A673 (cell line): ENCODE results near the gene ANK3. TPM values are rescaled to one million over a fixed set of nuclear protein-coding genes. Genes with fewer than 3 reads are reported as not detected.

Experiments used
- BruUV-seq: library from RNA; stranded (reverse); fragments of 400-500 nt; replicated peaks from 2 replicates; lab custom pipeline; 2021; lab: Mats Ljungman, UMichigan
- CTCF ChIA-PET: fragments of 300-600 bp; sonication (Branson Sonifier 250); formaldehyde crosslinking; loops from one replicate; lab custom pipeline; 2022; ENCODE audit warnings: antibody characterized with exemption; lab: Charles Lee
- POLR2A ChIA-PET: fragments of 300-600 bp; sonication (Branson Sonifier 250); formaldehyde crosslinking; loops from one replicate; lab custom pipeline; 2022; ENCODE audit warnings: antibody characterized with exemption; ENCODE audit not compliant: low non-redundant PET; lab: Charles Lee
- DNase-seq: peaks from one replicate; pipeline ENCODE4 v3.0.0-alpha.2; 2015; ENCODE audit warnings: low spot score
- H3K27ac ChIP-seq: fragments of 200-600 bp; sonication (generic); 2 replicates; pipeline ENCODE4 v1.5.1; 2016; ENCODE audit warnings: mixed run types, low read depth, mild to moderate bottlenecking, mixed read lengths, antibody characterized with exemption, low read length; ENCODE audit not compliant: poor library complexity, severe bottlenecking
- H3K27me3 ChIP-seq: fragments of 200-600 bp; sonication (generic); replicated peaks from 2 replicates; pipeline ENCODE4 v1.6.1; 2017; ENCODE audit warnings: mixed run types, low read depth, mild to moderate bottlenecking, mixed read lengths, antibody characterized with exemption, low read length; ENCODE audit not compliant: insufficient read depth, poor library complexity
- H3K36me3 ChIP-seq: fragments of 200-600 bp; sonication (generic); 2 replicates; pipeline ENCODE4 v1.6.1; 2016; ENCODE audit warnings: mixed run types, mild to moderate bottlenecking, mixed read lengths, antibody characterized with exemption, low read length; ENCODE audit not compliant: insufficient read depth, poor library complexity, severe bottlenecking
- H3K4me1 ChIP-seq: fragments of 200-600 bp; sonication (generic); 2 replicates; pipeline ENCODE4 v1.6.1; 2017; ENCODE audit warnings: mixed run types, mild to moderate bottlenecking, mixed read lengths, antibody characterized with exemption, low read length; ENCODE audit not compliant: insufficient read depth, poor library complexity, severe bottlenecking
- H3K4me3 ChIP-seq: fragments of 200-600 bp; sonication (generic); 2 replicates; pipeline ENCODE4 v1.5.1; 2016; ENCODE audit warnings: low read depth, mixed run types, mild to moderate bottlenecking, mixed read lengths, low read length; ENCODE audit not compliant: poor library complexity, severe bottlenecking
- H3K9me3 ChIP-seq: fragments of 200-600 bp; sonication (generic); 2 replicates; pipeline ENCODE4 v1.6.1; 2016; ENCODE audit warnings: mixed run types, low read depth, mild to moderate bottlenecking, mixed read lengths, antibody characterized with exemption, low read length; ENCODE audit not compliant: poor library complexity, severe bottlenecking
- CTCF ChIP-seq: fragments of 300-800, 200-600 bp; sonication (generic); conservative IDR thresholded peaks from 2 replicates; pipeline ENCODE4 v1.5.1; 2017; ENCODE audit warnings: low read depth, mild to moderate bottlenecking, antibody characterized with exemption, low read length, moderate library complexity, mixed read lengths
- EZH2 ChIP-seq: fragments of 200-600 bp; sonication (generic); IDR thresholded peaks from 2 replicates; pipeline ENCODE4 v1.6.1; 2017; ENCODE audit warnings: borderline replicate concordance, low read depth, mild to moderate bottlenecking, mixed read lengths, antibody characterized with exemption, low read length; ENCODE audit not compliant: poor library complexity, severe bottlenecking
- intact Hi-C: fragments of 100-400 bp; cut with micrococcal nuclease; formaldehyde crosslinking; loops from one replicate; pipeline ENCODE4 v1.10.0; 2022; ENCODE audit not compliant: unreplicated experiment
- total RNA-seq: library from RNA; stranded (reverse); gene quantifications from 2 replicates; pipeline ENCODE4 v1.2.3, GENCODE V29; 2021

ANK3 gene
- total RNA-seq, 1 experiment from 2014 or later, result 13.5 TPM

- TF ChIP-seq EZH2, result no peak
- no peak for TF ChIP-seq CTCF
- no peaks in the 10 kb centered on the region for H3K4me1 ChIP-seq
- CTCF ChIA-PET, result no interaction called here
- no peaks in the 10 kb centered on the region for H3K36me3 ChIP-seq
- H3K9me3 ChIP-seq, result peaks cover 11% of the 10 kb centered on the region
- H3K27me3 ChIP-seq, result no peaks in the 10 kb centered on the region
- H3K4me3 ChIP-seq, result no peak overlapping the region
- POLR2A ChIA-PET, result no interaction called here
- intact Hi-C loops, result no loop called here
- H3K27ac ChIP-seq, result no peak overlapping the region
- DNase-seq, result no peak
- BruUV-seq, result no TSS peak
These were observed 409.3 kb downstream of the ANK3 start for GRCh38 chr10:59980356-59980755.

GRCh38 chr10:59977486-59977885 is 412.2 kb downstream of the ANK3 start:
- POLR2A ChIA-PET, result no interaction called here
- H3K4me3 ChIP-seq, result no peak overlapping the region
- no peak for TF ChIP-seq EZH2
- no peak for TF ChIP-seq CTCF
- H3K9me3 ChIP-seq, result peaks cover 11% of the 10 kb centered on the region
- BruUV-seq, result no TSS peak
- no peaks in the 10 kb centered on the region for H3K27me3 ChIP-seq
- H3K4me1 ChIP-seq, result no peaks in the 10 kb centered on the region
- no peak for DNase-seq
- intact Hi-C loops, result no loop called here
- H3K36me3 ChIP-seq, result no peaks in the 10 kb centered on the region
- CTCF ChIA-PET, result no interaction called here
- no peak overlapping the region for H3K27ac ChIP-seq

DNA sequence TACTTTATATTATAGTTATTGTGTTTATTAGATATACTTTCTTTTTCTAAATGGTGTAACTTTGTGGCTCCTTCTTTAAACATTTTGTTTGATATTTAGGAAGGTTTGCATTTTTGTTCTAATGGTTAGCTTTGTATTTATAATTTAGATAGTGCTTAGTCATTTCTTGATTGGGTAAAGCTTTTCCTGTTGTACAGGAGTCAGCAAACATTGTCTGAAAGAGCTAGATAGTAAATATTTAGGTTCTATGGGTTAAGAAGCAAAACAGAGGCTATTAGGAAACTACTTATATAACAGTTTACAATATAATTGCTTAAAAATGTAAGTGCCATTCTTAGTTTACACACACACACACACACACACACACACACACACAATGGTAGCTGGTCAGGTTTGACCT is 412.8 kb downstream of the ANK3 start:
- BruUV-seq, result no TSS peak
- H3K4me3 ChIP-seq, result no peak overlapping the region
- H3K27me3 ChIP-seq, result no peaks in the 10 kb centered on the region
- intact Hi-C loops, result no loop called here
- POLR2A ChIA-PET, result no interaction called here
- H3K4me1 ChIP-seq, result no peaks in the 10 kb centered on the region
- H3K27ac ChIP-seq, result no peak overlapping the region
- H3K9me3 ChIP-seq, result peaks cover 11% of the 10 kb centered on the region
- CTCF ChIA-PET, result no interaction called here
- TF ChIP-seq CTCF (no peak), EZH2 (no peak)
- H3K36me3 ChIP-seq, result no peaks in the 10 kb centered on the region
- no peak for DNase-seq
